HG02588 (cell line): ENCODE data around the gene CFAP100.

Source experiments
- ATAC-seq: cut with Tn5 transposase; IDR thresholded peaks from one replicate; pipeline ENCODE4 v1.9.1; 2021; ENCODE audit warnings: mild to moderate bottlenecking, moderate library complexity; ENCODE audit not compliant: unreplicated experiment

Gene CFAP100

GRCh38 chr3:126394179-126394976 is at the start of gene CFAP100:
TSS of gene CFAP100 (plus strand) at chr3:126394909. CDS start at chr3:126396001, 1,092 bp downstream.
- no peak for ATAC-seq

GRCh38 chr3:126345231-126345630 is 49.5 kb upstream of the CFAP100 start:
- no peak for ATAC-seq

GRCh38 chr3:126345641-126346460 is 48.9 kb upstream of the CFAP100 start:
- no peak for ATAC-seq

GRCh38 chr3:126346466-126346865 is 48.2 kb upstream of the CFAP100 start:
- no peak for ATAC-seq

- ATAC-seq: no peak
These were observed 47.1 kb upstream of the CFAP100 start for GRCh38 chr3:126347543-126348161.

- no peak for ATAC-seq
These were observed 46.3 kb upstream of the CFAP100 start for GRCh38 chr3:126348308-126348920.

GRCh38 chr3:126349071-126349470 is 45.6 kb upstream of the CFAP100 start:
- ATAC-seq: no peak

- no peak for ATAC-seq
These were observed 44.9 kb upstream of the CFAP100 start for GRCh38 chr3:126349611-126350501.

GRCh38 chr3:126350502-126351085 is 44.1 kb upstream of the CFAP100 start:
- ATAC-seq: no peak

GRCh38 chr3:126351086-126351770 is 43.5 kb upstream of the CFAP100 start:
- ATAC-seq: no peak

GRCh38 chr3:126351771-126352475 is 42.8 kb upstream of the CFAP100 start:
- ATAC-seq: no peak

GRCh38 chr3:126352476-126353454 is 41.9 kb upstream of the CFAP100 start:
- no peak for ATAC-seq

GRCh38 chr3:126353694-126354321 is 40.9 kb upstream of the CFAP100 start:
- ATAC-seq: no peak

GRCh38 chr3:126354776-126355175 is 39.9 kb upstream of the CFAP100 start:
- no peak for ATAC-seq

GRCh38 chr3:126355251-126355650 is 39.5 kb upstream of the CFAP100 start:
- ATAC-seq: no peak

GRCh38 chr3:126355777-126356372 is 38.8 kb upstream of the CFAP100 start:
- ATAC-seq: no peak
